ENCODE results near the gene TTLL12.

GRCh38 chr22:43131773-43132501 is 55.0 kb downstream of the TTLL12 start:
- TF ChIP-seq CTCF (IDR thresholded peaks at IDR 0.05; ENCODE audit: low read length) (no peak), EZH2phosphoT487 (IDR thresholded peaks at IDR 0.05; ENCODE audit: low read length) (no peak), EZH2 (optimal IDR thresholded peaks at IDR 0.05; ENCODE audit: low read depth, low read length) (no peak)
